Retinal pigment epithelial cell (primary cell): ENCODE data around the gene UMOD.

Source experiments
- DNase-seq: peaks from one replicate; pipeline ENCODE4 v3.0.0-alpha.2; 2010; ENCODE audit warnings: low read depth
- H3K4me3 ChIP-seq: 2 replicates; pipeline ENCODE4 v1.5.1; 2011; ENCODE audit warnings: mild to moderate bottlenecking, low read length, control low read depth, moderate library complexity
- CTCF ChIP-seq: conservative IDR thresholded peaks from 2 replicates; pipeline ENCODE4 v1.5.1; 2011; ENCODE audit warnings: low read depth, low read length, control low read depth, inconsistent platforms

UMOD gene

GRCh38 chr16:20291208-20292206, 61.0 kb downstream of the UMOD start:
- no peak for TF ChIP-seq CTCF
- no peak for DNase-seq

GRCh38 chr16:20289571-20289970, 62.9 kb downstream of the UMOD start:
- DNase-seq = no peak
- TF ChIP-seq CTCF = no peak
- H3K4me3 ChIP-seq = no peak overlapping the region

More at GRCh38 chr16:20291208-20292206, 61.0 kb downstream of the UMOD start:
- H3K4me3 ChIP-seq = no peak overlapping the region

GRCh38 chr16:20285993-20286499, 66.5 kb downstream of the UMOD start:
- TF ChIP-seq CTCF = no peak
- DNase-seq = no peak
- H3K4me3 ChIP-seq = no peak overlapping the region
